Measurements from ENCODE around the gene MYO1D. TPM values are rescaled to one million over a fixed set of nuclear protein-coding genes. Genes with fewer than 3 reads are reported as not detected.

The MYO1D gene
- total and polyA plus RNA-seq, 4 donors: 4.5 to 22.9 (median 13.3) TPM

GRCh38 chr17:32565401-32565800 lies 311.5 kb downstream of the MYO1D start:
- Histone ChIP-seq H3K36me3 (ENCODE audit: control insufficient read depth in 4 of 4, insufficient read depth in 3 of 4, low read depth in 1 of 4, low read length in 3 of 4) (no peaks in the 10 kb centered on the region), H3K9ac (ENCODE audit: low read depth in 1 of 2, low read length in 2 of 2) (no peak overlapping the region), H3K27me3 (ENCODE audit: control insufficient read depth in 4 of 4, insufficient read depth in 4 of 4, low read length in 3 of 4) (no peaks in the 10 kb centered on the region), H3K4me1 (ENCODE audit: control insufficient read depth in 4 of 4, insufficient read depth in 4 of 4, low read length in 3 of 4) (no peaks in the 10 kb centered on the region), H3K9me3 (ENCODE audit: control insufficient read depth in 4 of 4, low read length in 3 of 4) (no peaks in the 10 kb centered on the region), H3K4me3 (ENCODE audit: low read depth in 1 of 3, low read length in 3 of 3) (no peak overlapping the region), H3K27ac (ENCODE audit: low read depth in 1 of 2, low read length in 2 of 2) (no peak overlapping the region)
- 96% methylated on average over 3 of the region's 3 CpGs for WGBS
- no peak for TF ChIP-seq RAD21 (IDR thresholded peaks at IDR 0.05)
- TF ChIP-seq YY1 (IDR thresholded peaks at IDR 0.05): no peak
- TF ChIP-seq TAF1 (conservative IDR thresholded peaks at IDR 0.05): no peak
- no peak for TF ChIP-seq NR2F2 (IDR thresholded peaks at IDR 0.05)
- no peak for TF ChIP-seq FOXA2 (IDR thresholded peaks at IDR 0.05)
- TF ChIP-seq MAX (IDR thresholded peaks at IDR 0.05): no peak
- no peak for TF ChIP-seq SP1 (IDR thresholded peaks at IDR 0.05)
- no peak for TF ChIP-seq REST (IDR thresholded peaks at IDR 0.05)
- no peak for TF ChIP-seq HNF4A (conservative IDR thresholded peaks at IDR 0.05)
- no peak for DNase-seq (ENCODE audit: low spot score)

GRCh38 chr17:32564325-32564724 lies 312.6 kb downstream of the MYO1D start:
- DNase-seq (ENCODE audit: low spot score): no peak
- no peaks in the 10 kb centered on the region for H3K27me3 ChIP-seq (ENCODE audit: control insufficient read depth in 4 of 4, insufficient read depth in 4 of 4, low read length in 3 of 4)
- no peak overlapping the region for H3K9ac ChIP-seq (ENCODE audit: low read depth in 1 of 2, low read length in 2 of 2)
- 89% methylated on average over 3 of the region's 3 CpGs for WGBS
- H3K36me3 ChIP-seq (ENCODE audit: control insufficient read depth in 4 of 4, insufficient read depth in 3 of 4, low read depth in 1 of 4, low read length in 3 of 4): no peaks in the 10 kb centered on the region
- TF ChIP-seq JUND (IDR thresholded peaks at IDR 0.05) (no peak), FOXA1 (IDR thresholded peaks at IDR 0.05) (no peak), RXRA (IDR thresholded peaks at IDR 0.05) (no peak), FOXA2 (IDR thresholded peaks at IDR 0.05) (no peak), NR2F2 (IDR thresholded peaks at IDR 0.05) (no peak), EGR1 (IDR thresholded peaks at IDR 0.05; ENCODE audit: low read depth in 2 of 2) (no peak), HNF4G (IDR thresholded peaks at IDR 0.05) (no peak), YY1 (IDR thresholded peaks at IDR 0.05) (no peak), SP1 (IDR thresholded peaks at IDR 0.05) (no peak), HNF4A (conservative IDR thresholded peaks at IDR 0.05) (no peak), RAD21 (IDR thresholded peaks at IDR 0.05) (no peak), MAX (IDR thresholded peaks at IDR 0.05) (no peak), TAF1 (conservative IDR thresholded peaks at IDR 0.05) (no peak)
- H3K9me3 ChIP-seq (ENCODE audit: control insufficient read depth in 4 of 4, low read length in 3 of 4): no peaks in the 10 kb centered on the region
- H3K4me3 ChIP-seq (ENCODE audit: low read depth in 1 of 3, low read length in 3 of 3): no peak overlapping the region
- H3K4me1 ChIP-seq (ENCODE audit: control insufficient read depth in 4 of 4, insufficient read depth in 4 of 4, low read length in 3 of 4): no peaks in the 10 kb centered on the region
- no peak overlapping the region for H3K27ac ChIP-seq (ENCODE audit: low read depth in 1 of 2, low read length in 2 of 2)

- 89% methylated on average over 6 of the region's 6 CpGs for WGBS
- H3K27me3 ChIP-seq (ENCODE audit: control insufficient read depth in 4 of 4, insufficient read depth in 4 of 4, low read length in 3 of 4): no peaks in the 10 kb centered on the region
- no peak overlapping the region for H3K4me3 ChIP-seq (ENCODE audit: low read depth in 1 of 3, low read length in 3 of 3)
- no peak overlapping the region for H3K9ac ChIP-seq (ENCODE audit: low read depth in 1 of 2, low read length in 2 of 2)
- no peaks in the 10 kb centered on the region for H3K9me3 ChIP-seq (ENCODE audit: control insufficient read depth in 4 of 4, low read length in 3 of 4)
- H3K27ac ChIP-seq (ENCODE audit: low read depth in 1 of 2, low read length in 2 of 2): no peak overlapping the region
- no peaks in the 10 kb centered on the region for H3K4me1 ChIP-seq (ENCODE audit: control insufficient read depth in 4 of 4, insufficient read depth in 4 of 4, low read length in 3 of 4)
- TF ChIP-seq JUND (IDR thresholded peaks at IDR 0.05): no peak
- no peak for TF ChIP-seq FOXA2 (IDR thresholded peaks at IDR 0.05)
- TF ChIP-seq GABPA (IDR thresholded peaks at IDR 0.05 in 1 of 2, conservative IDR thresholded peaks at IDR 0.05 in 1 of 2): no peak
- TF ChIP-seq HNF4A (conservative IDR thresholded peaks at IDR 0.05): no peak
- no peak for DNase-seq (ENCODE audit: low spot score)
- H3K36me3 ChIP-seq (ENCODE audit: control insufficient read depth in 4 of 4, insufficient read depth in 3 of 4, low read depth in 1 of 4, low read length in 3 of 4): no peaks in the 10 kb centered on the region
Measured at GRCh38 chr17:32563583-32563982, 313.3 kb downstream of the MYO1D start.

All from liver (tissue), 9 donors.